Measurements from ENCODE around the gene ARMC2. TPM values are rescaled to one million over a fixed set of nuclear protein-coding genes. Genes with fewer than 3 reads are reported as not detected.

ARMC2 gene
- total RNA-seq, 2 donors from 2014 or later = 7.4 to 12.5 TPM

DNA sequence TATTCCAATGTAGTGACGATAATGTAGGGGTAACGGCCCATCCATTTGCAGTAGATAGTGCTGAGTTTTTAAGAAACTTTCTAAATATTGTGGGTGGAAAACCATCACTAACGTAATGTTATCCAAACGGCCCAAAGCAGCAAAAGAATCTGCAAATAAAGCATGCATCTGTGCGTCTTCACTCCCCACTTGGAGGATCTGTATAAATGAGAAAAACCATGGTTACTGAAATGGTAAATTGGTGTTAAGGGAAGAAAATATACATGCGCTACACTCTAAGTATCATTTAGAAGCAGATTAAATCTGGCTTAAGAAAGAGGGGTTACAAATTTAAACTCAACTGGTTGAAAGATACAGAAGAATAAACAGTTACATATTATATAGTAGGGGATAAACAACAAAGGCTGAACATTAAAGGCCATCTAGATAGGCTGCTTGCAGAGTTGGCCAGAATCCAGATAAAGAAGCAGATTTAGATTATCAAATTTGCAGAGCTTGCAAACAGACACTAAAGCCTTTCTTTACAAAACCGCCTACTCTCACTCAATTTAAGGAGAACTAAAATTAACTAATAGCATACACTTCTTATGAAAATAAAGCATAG is 153.2 kb downstream of the ARMC2 start:
- intact Hi-C loops (cut with DNase I) = loop anchor here in 1 of 2 donors (10.0 kb wide), 1 partner anchor 73 kb away; no protein-coding TSS in a partner anchor
- no peak for DNase-seq (ENCODE audit: low spot score)

GRCh38 chr6:109002051-109002697 is 154.0 kb downstream of the ARMC2 start:
- intact Hi-C loops (cut with DNase I) = loop anchor here in 1 of 2 donors (10.0 kb wide), 1 partner anchor 73 kb away; no protein-coding TSS in a partner anchor
- no peak for DNase-seq (ENCODE audit: low spot score)

GRCh38 chr6:109002882-109003281 is 154.7 kb downstream of the ARMC2 start:
- no peak for DNase-seq (ENCODE audit: low spot score)
- intact Hi-C loops (cut with DNase I) = loop anchor here in 1 of 2 donors (10.0 kb wide), 1 partner anchor 72 kb away; no protein-coding TSS in a partner anchor

DNA sequence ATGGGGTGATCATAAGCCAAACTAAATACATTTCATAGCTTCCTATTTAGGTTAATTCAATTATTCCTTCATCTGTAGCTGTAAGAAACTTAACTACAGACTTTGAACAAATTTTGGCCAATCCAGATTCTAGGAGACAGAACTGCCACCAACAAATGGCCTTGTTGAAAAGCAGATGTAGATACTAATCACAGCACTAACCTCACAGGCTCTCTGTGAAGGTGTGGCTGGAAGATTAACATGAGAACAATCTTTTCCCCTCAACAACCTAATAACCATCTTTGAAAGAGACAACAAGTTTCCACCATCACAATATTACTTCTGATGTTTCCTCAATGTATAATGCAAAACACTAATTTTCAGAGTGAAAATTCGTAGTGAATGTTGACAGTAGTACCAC is 158.6 kb downstream of the ARMC2 start:
- intact Hi-C loops (cut with DNase I) = loop anchor here in 1 of 2 donors (10.0 kb wide), 1 partner anchor 68 kb away; no protein-coding TSS in a partner anchor
- no peak for DNase-seq (ENCODE audit: low spot score)

DNA sequence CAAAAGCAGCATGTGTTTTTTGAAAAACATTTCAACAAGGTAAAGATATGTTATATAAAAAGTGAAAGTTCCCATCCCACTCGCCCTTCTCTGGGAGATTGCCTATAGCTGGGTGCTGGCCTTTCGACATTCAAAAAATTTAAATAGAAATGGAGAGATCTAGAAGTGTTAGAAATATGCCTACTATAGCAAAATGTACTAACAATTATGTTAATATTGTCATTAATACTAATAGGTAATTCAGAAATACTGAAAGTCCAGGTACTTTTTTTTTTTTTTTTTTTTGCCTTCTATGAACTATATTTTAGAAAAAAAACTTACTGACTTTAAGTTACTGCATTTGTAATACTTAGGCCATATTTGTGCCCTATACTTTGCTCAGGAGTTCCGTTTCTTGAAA is 159.3 kb downstream of the ARMC2 start:
- intact Hi-C loops (cut with DNase I) = loop anchor here in 1 of 2 donors (10.0 kb wide), 1 partner anchor 67 kb away; no protein-coding TSS in a partner anchor
- no peak for DNase-seq (ENCODE audit: low spot score)

DNA sequence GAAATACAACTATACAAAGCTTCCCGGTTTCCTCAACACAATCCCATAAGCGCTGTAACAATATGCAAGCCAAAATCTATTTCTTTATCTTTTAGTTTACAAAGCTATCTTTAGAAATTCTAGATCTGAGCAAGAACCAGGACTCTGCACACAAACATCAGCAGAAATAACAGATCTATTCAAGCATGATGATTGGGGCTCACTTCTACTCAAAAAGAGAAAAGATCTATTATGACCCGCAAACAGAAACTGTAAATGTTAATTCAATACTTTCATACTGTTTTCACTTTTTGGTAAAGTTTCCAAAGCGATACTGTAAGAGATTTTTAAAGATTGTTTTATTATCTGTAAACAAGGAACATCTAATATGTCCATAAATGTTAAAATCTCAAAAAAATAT is 159.8 kb downstream of the ARMC2 start:
- intact Hi-C loops (cut with DNase I) = loop anchor here in 1 of 2 donors (10.0 kb wide), 1 partner anchor 67 kb away; no protein-coding TSS in a partner anchor
- no peak for DNase-seq (ENCODE audit: low spot score)

- no peak for DNase-seq (ENCODE audit: low spot score)
- intact Hi-C loops (cut with DNase I) = loop anchor here in 1 of 2 donors (10.0 kb wide), 1 partner anchor 66 kb away; no protein-coding TSS in a partner anchor
Observed at GRCh38 chr6:109008537-109009235, 160.5 kb downstream of the ARMC2 start.

- intact Hi-C loops (cut with DNase I) = loop anchor here in 1 of 2 donors (10.0 kb wide), 1 partner anchor 65 kb away; no protein-coding TSS in a partner anchor
- DNase-seq (ENCODE audit: low spot score) = peak; percentile 98
Observed at GRCh38 chr6:109009236-109009961, 161.2 kb downstream of the ARMC2 start.

- DNase-seq (ENCODE audit: low spot score) = no peak
- intact Hi-C loops (cut with DNase I) = loop anchor here in 1 of 2 donors (10.0 kb wide), 1 partner anchor 65 kb away; no protein-coding TSS in a partner anchor
Observed at GRCh38 chr6:109009962-109010704, 161.9 kb downstream of the ARMC2 start.

GRCh38 chr6:109010705-109011102 is 162.5 kb downstream of the ARMC2 start:
- no peak for DNase-seq (ENCODE audit: low spot score)
- intact Hi-C loops (cut with DNase I) = no loop called here

- intact Hi-C loops (cut with DNase I) = no loop called here
- no peak for DNase-seq (ENCODE audit: low spot score)
Observed at GRCh38 chr6:109013656-109014305, 165.6 kb downstream of the ARMC2 start.

DNA sequence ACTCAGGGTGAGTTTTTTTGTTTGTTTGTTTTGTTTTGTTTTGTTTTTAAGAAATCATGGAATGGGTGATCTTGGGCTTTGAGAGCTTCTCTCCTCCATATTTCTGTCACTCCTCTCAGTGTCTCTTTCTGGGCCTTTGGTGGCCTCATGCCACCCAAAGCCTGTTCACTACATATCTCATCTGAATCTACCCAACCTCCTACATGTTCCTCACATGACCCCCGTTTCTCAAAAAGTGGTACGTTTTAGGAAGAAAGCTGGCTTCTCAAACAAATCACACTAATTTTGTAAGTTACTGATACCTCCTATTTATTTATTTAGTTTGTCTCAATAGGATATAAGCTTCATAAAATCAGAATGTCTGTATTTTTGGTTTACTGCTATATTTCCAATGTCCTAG is 166.4 kb downstream of the ARMC2 start:
- DNase-seq (ENCODE audit: low spot score) = no peak
- intact Hi-C loops (cut with DNase I) = no loop called here

- intact Hi-C loops (cut with DNase I) = no loop called here
- no peak for DNase-seq (ENCODE audit: low spot score)
Observed at GRCh38 chr6:109015176-109015575, 167.0 kb downstream of the ARMC2 start.

- no peak for DNase-seq (ENCODE audit: low spot score)
- intact Hi-C loops (cut with DNase I) = no loop called here
Observed at GRCh38 chr6:109019911-109020310, 171.7 kb downstream of the ARMC2 start.

DNA sequence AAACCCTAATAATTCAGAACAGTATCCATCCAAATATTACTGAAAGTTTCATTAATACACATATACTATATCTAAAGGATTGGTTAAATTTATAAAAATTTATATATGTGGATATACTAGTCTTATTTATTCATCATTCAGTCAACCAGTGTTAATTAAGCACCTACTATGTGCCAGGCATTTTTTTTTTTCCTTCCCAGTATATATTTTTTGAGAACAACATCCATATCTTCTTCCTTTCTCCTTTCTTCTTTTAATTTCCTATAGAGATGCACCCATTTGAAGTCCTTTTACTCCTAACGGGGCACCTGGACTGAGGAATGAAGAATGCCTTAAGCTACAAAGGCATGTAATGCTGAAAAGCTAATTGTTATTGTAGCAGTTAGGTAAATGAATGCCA is 173.6 kb downstream of the ARMC2 start:
- DNase-seq (ENCODE audit: low spot score) = no peak
- intact Hi-C loops (cut with DNase I) = no loop called here

DNA sequence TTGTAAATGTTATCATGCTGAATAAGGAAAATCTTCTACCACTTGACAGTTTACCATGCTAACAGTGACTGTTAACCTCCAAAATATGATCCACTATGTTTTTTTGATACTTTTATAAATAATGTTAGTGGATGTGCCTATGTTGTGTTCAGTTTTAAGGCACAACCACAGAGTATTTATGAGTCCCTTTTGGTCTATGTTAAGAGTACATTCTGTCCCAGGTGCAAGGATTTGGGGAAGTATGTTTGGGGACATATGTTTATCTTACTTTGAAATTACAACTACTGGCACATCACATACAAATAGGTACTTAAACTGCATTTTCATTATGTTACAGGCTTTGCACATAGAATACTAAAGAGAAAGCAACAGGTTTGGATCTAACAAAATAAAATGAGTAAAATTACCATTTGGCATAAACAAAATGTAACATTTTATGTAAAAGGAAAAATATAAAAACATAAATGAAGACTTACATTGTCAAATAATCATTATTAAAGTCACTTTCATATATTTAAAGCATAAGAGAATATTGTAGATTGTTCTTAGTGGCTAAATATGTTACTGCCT is 175.2 kb downstream of the ARMC2 start:
- intact Hi-C loops (cut with DNase I) = no loop called here
- no peak for DNase-seq (ENCODE audit: low spot score)
